Lower leg skin (tissue), 3 donors: Measurements from ENCODE around the gene VWA2.

Source experiments
- POLR2A ChIP-seq, 2 donors: fragments of 450-650 bp; IDR thresholded peaks; one replicate each; pipeline ENCODE4 v1.6.1; 2016 to 2017; ENCODE audit warnings: antibody characterized with exemption in 2 of 2, mild to moderate bottlenecking in 1 of 2, moderate library complexity in 1 of 2
- TF ChIP-seq, protein P1 (sequence below), 3 donors: fragments of 450-650 bp; IDR thresholded peaks; one replicate each; pipeline ENCODE4 v1.5.1; 2016; ENCODE audit warnings: antibody characterized with exemption in 3 of 3, mild to moderate bottlenecking in 3 of 3, moderate library complexity in 2 of 3

DNA sequence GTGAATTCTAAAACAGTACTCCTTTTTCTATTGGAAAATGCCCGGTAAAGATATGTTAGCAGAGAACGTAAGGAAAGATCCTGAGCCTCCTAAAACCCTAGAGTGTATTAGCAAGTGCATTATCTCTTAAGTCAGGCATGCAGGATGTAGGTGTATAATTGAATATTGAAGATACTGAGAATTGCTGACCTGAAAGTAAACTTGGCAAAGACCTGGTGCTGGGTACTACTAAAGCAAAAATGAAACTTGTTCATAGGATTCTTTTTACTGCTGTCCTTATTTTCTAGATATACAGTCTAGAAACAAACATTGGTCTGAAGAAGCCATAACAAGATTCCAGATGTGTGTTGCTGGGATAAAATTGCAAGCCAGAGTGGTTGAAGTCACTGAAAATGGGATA, 18.8 kb upstream of the VWA2 start:
- TF ChIP-seq, protein P1, sequence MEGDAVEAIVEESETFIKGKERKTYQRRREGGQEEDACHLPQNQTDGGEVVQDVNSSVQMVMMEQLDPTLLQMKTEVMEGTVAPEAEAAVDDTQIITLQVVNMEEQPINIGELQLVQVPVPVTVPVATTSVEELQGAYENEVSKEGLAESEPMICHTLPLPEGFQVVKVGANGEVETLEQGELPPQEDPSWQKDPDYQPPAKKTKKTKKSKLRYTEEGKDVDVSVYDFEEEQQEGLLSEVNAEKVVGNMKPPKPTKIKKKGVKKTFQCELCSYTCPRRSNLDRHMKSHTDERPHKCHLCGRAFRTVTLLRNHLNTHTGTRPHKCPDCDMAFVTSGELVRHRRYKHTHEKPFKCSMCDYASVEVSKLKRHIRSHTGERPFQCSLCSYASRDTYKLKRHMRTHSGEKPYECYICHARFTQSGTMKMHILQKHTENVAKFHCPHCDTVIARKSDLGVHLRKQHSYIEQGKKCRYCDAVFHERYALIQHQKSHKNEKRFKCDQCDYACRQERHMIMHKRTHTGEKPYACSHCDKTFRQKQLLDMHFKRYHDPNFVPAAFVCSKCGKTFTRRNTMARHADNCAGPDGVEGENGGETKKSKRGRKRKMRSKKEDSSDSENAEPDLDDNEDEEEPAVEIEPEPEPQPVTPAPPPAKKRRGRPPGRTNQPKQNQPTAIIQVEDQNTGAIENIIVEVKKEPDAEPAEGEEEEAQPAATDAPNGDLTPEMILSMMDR (IDR thresholded peaks at IDR 0.05) = no peak
- TF ChIP-seq POLR2A (IDR thresholded peaks at IDR 0.05) = no peak
